Astrocyte (in vitro differentiated cells and primary cell): ENCODE measurements around the gene SOCS1. TPM values are rescaled to one million over a fixed set of nuclear protein-coding genes. Genes with fewer than 3 reads are reported as not detected.

ENCODE experiments used
- DNase-seq: peaks from one replicate; pipeline ENCODE4 v3.0.0-alpha.2; 2010; ENCODE audit warnings: low read depth
- FAIRE-seq: peaks from 2 replicates; lab custom pipeline; 2011; peaks lifted over from hg19 to GRCh38; lab: Jason Lieb, UNC
- H2AFZ ChIP-seq: 2 replicates; pipeline ENCODE4 v1.6.0; 2012; ENCODE audit warnings: low read depth, low read length, inconsistent platforms
- H3K27ac ChIP-seq: 2 replicates; pipeline ENCODE4 v1.5.1; 2011; ENCODE audit warnings: low read depth, low read length, inconsistent platforms
- H3K27me3 ChIP-seq: 2 replicates; pipeline ENCODE4 v1.6.0; 2011; ENCODE audit warnings: low read length, inconsistent platforms; ENCODE audit not compliant: insufficient read depth
- H3K36me3 ChIP-seq: 2 replicates; pipeline ENCODE4 v1.5.1; 2011; ENCODE audit warnings: low read length, inconsistent platforms; ENCODE audit not compliant: insufficient read depth
- H3K4me1 ChIP-seq: 2 replicates; pipeline ENCODE4 v1.5.1; 2011; ENCODE audit warnings: low read length, inconsistent platforms; ENCODE audit not compliant: insufficient read depth
- H3K4me2 ChIP-seq: 2 replicates; pipeline ENCODE4 v1.6.0; 2012; ENCODE audit warnings: low read length, inconsistent platforms
- H3K4me3 ChIP-seq: 2 replicates; pipeline ENCODE4 v1.5.1; 2011; ENCODE audit warnings: low read depth, mild to moderate bottlenecking, low read length, inconsistent platforms; ENCODE audit not compliant: insufficient read depth
- H3K79me2 ChIP-seq: 2 replicates; pipeline ENCODE4 v1.6.0; 2012; ENCODE audit warnings: mild to moderate bottlenecking, low read length, inconsistent platforms; ENCODE audit not compliant: insufficient read depth
- H3K9ac ChIP-seq: 2 replicates; pipeline ENCODE4 v1.6.0; 2012; ENCODE audit warnings: mild to moderate bottlenecking, low read length, inconsistent platforms
- H3K9me3 ChIP-seq: 2 replicates; pipeline ENCODE4 v1.5.1; 2012; ENCODE audit warnings: low read depth, mild to moderate bottlenecking, low read length, inconsistent platforms; ENCODE audit not compliant: insufficient read depth
- H4K20me1 ChIP-seq: 2 replicates; pipeline ENCODE4 v1.6.0; 2012; ENCODE audit warnings: low read length, inconsistent platforms; ENCODE audit not compliant: insufficient read depth
- H3K27ac Mint-ChIP-seq: one replicate; pipeline ENCODE4 v1.8.0; 2021; ENCODE audit warnings: mild to moderate bottlenecking, mixed read lengths; ENCODE audit not compliant: unreplicated experiment
- H3K27me3 Mint-ChIP-seq: one replicate; pipeline ENCODE4 v1.8.0; 2021; ENCODE audit warnings: low read depth, mixed read lengths; ENCODE audit not compliant: unreplicated experiment
- H3K36me3 Mint-ChIP-seq: one replicate; pipeline ENCODE4 v1.8.0; 2021; ENCODE audit warnings: low read depth, mixed read lengths; ENCODE audit not compliant: unreplicated experiment
- H3K4me1 Mint-ChIP-seq: one replicate; pipeline ENCODE4 v1.8.0; 2021; ENCODE audit warnings: low read depth, mixed read lengths; ENCODE audit not compliant: unreplicated experiment
- H3K4me3 Mint-ChIP-seq: one replicate; pipeline ENCODE4 v1.8.0; 2021; ENCODE audit warnings: mild to moderate bottlenecking, moderate library complexity, mixed read lengths; ENCODE audit not compliant: unreplicated experiment
- H3K9me3 Mint-ChIP-seq: one replicate; pipeline ENCODE4 v1.8.0; 2021; ENCODE audit warnings: mild to moderate bottlenecking, mixed read lengths; ENCODE audit not compliant: unreplicated experiment
- CTCF ChIP-seq: IDR thresholded peaks from 2 replicates; pipeline ENCODE4 v1.5.1; 2011; ENCODE audit warnings: low read depth, mild to moderate bottlenecking, inconsistent platforms, low read length, moderate library complexity; ENCODE audit not compliant: insufficient read depth
- EZH2 ChIP-seq: IDR thresholded peaks from 2 replicates; pipeline ENCODE4 v1.6.1; 2012; ENCODE audit warnings: mild to moderate bottlenecking, low read length, inconsistent platforms; ENCODE audit not compliant: insufficient read depth
- total RNA-seq: library from RNA; stranded (reverse); gene quantifications from 2 replicates; pipeline ENCODE4 v1.2.1, GENCODE V29; 2021

Gene SOCS1
- total RNA-seq, 1 donor from 2014 or later: 16.0 TPM

GRCh38 chr16:11236461-11237254, 19.3 kb downstream of the SOCS1 start:
- Histone ChIP-seq H3K4me3 (no peak overlapping the region), H3K36me3 (no peaks in the 10 kb centered on the region), H3K4me1 (no peaks in the 10 kb centered on the region), H2AFZ (no peak overlapping the region), H3K79me2 (no peaks in the 10 kb centered on the region), H3K4me2 (no peak overlapping the region), H3K27me3 (no peaks in the 10 kb centered on the region), H3K9ac (no peak overlapping the region), H3K9me3 (no peaks in the 10 kb centered on the region), H3K27ac (no peak overlapping the region), H4K20me1 (no peaks in the 10 kb centered on the region)
- Mint-ChIP-seq H3K4me1 (no peaks in the 10 kb centered on the region), H3K27ac (no peak overlapping the region), H3K4me3 (no peak overlapping the region), H3K36me3 (no peaks in the 10 kb centered on the region), H3K9me3 (no peaks in the 10 kb centered on the region), H3K27me3 (peaks cover 4% of the 10 kb centered on the region)
- TF ChIP-seq EZH2: no peak
- no peak for TF ChIP-seq CTCF
- DNase-seq (no peak), FAIRE-seq (no peak)

- TF ChIP-seq EZH2: no peak
- Histone ChIP-seq H3K27me3 (no peaks in the 10 kb centered on the region), H3K9ac (no peak overlapping the region), H3K4me3 (no peak overlapping the region), H3K36me3 (no peaks in the 10 kb centered on the region), H3K27ac (no peak overlapping the region), H2AFZ (no peak overlapping the region), H3K79me2 (no peaks in the 10 kb centered on the region), H4K20me1 (no peaks in the 10 kb centered on the region), H3K4me1 (no peaks in the 10 kb centered on the region), H3K4me2 (no peak overlapping the region), H3K9me3 (no peaks in the 10 kb centered on the region)
- Mint-ChIP-seq H3K36me3 (no peaks in the 10 kb centered on the region), H3K4me3 (no peak overlapping the region), H3K27me3 (peaks cover 12% of the 10 kb centered on the region), H3K27ac (no peak overlapping the region), H3K9me3 (no peaks in the 10 kb centered on the region), H3K4me1 (no peaks in the 10 kb centered on the region)
- FAIRE-seq: no peak
- DNase-seq: no peak
Measured at GRCh38 chr16:11235703-11235991, 20.4 kb downstream of the SOCS1 start.

GRCh38 chr16:11234884-11235702, 20.9 kb downstream of the SOCS1 start:
- no peaks in the 10 kb centered on the region for H3K4me1 ChIP-seq
- Mint-ChIP-seq H3K27me3 (peaks cover 12% of the 10 kb centered on the region), H3K4me1 (no peaks in the 10 kb centered on the region), H3K9me3 (no peaks in the 10 kb centered on the region), H3K36me3 (no peaks in the 10 kb centered on the region), H3K4me3 (no peak overlapping the region), H3K27ac (no peak overlapping the region)
- H3K9ac ChIP-seq: no peak overlapping the region
- no peak overlapping the region for H3K4me2 ChIP-seq
- H3K27me3 ChIP-seq: no peaks in the 10 kb centered on the region
- H2AFZ ChIP-seq: no peak overlapping the region
- H3K9me3 ChIP-seq: no peaks in the 10 kb centered on the region
- no peak overlapping the region for H3K27ac ChIP-seq
- no peaks in the 10 kb centered on the region for H3K79me2 ChIP-seq
- no peaks in the 10 kb centered on the region for H3K36me3 ChIP-seq
- H3K4me3 ChIP-seq: no peak overlapping the region
- FAIRE-seq (no peak), DNase-seq (no peak)
- no peaks in the 10 kb centered on the region for H4K20me1 ChIP-seq
- TF ChIP-seq EZH2 (no peak), CTCF (no peak)
